IPS-NIHi7 (cell line): Measurements from ENCODE around the gene ENTPD7.
"Not testable (repeated sequence)": the region's sequence is repeated elsewhere in the genome, so short reads cannot be mapped to it uniquely, and the experiment has no call there.

Source experiments
- DNase-seq: peaks from one replicate; pipeline ENCODE4 v3.0.0; 2012; ENCODE audit warnings: mixed read lengths; ENCODE audit errors: extremely low spot score

The ENTPD7 gene

GRCh38 chr10:99689461-99689860 is 30.2 kb downstream of the ENTPD7 start:
- no peak for DNase-seq

GRCh38 chr10:99693933-99694583 is 34.7 kb downstream of the ENTPD7 start:
- DNase-seq = no peak

- no peak for DNase-seq
Observed at GRCh38 chr10:99695761-99696160, 36.5 kb downstream of the ENTPD7 start.

GRCh38 chr10:99698504-99699080 is 39.3 kb downstream of the ENTPD7 start:
- peak; percentile 14 for DNase-seq

GRCh38 chr10:99700649-99701048 is 41.3 kb downstream of the ENTPD7 start:
- no peak for DNase-seq

GRCh38 chr10:99708428-99709012 is 49.2 kb downstream of the ENTPD7 start:
- no peak for DNase-seq

GRCh38 chr10:99709480-99710229 is 50.3 kb downstream of the ENTPD7 start:
- peak; percentile 25 for DNase-seq

- DNase-seq = peak; percentile 35
Observed at GRCh38 chr10:99711129-99711719, 51.9 kb downstream of the ENTPD7 start.

GRCh38 chr10:99714446-99714845 is 55.1 kb downstream of the ENTPD7 start:
- no peak for DNase-seq

- no peak for DNase-seq
Observed at GRCh38 chr10:99720387-99720786, 61.1 kb downstream of the ENTPD7 start.

- no peak for DNase-seq
Observed at GRCh38 chr10:99730026-99730425, 70.7 kb downstream of the ENTPD7 start.

GRCh38 chr10:99731306-99732032 is 72.2 kb downstream of the ENTPD7 start:
- DNase-seq = no peak

GRCh38 chr10:99732033-99732842 is 72.9 kb downstream of the ENTPD7 start, which contains the start of the genes COX15 and CUTC:
TSS of gene COX15 (minus strand) at chr10:99732127. CDS start at chr10:99732049, 78 bp downstream.
TSS of gene CUTC (plus strand) at chr10:99732234. CDS start at chr10:99732349, 115 bp downstream.
- DNase-seq = peak; percentile 98

- DNase-seq = no peak
Observed at GRCh38 chr10:99733366-99733765, 74.1 kb downstream of the ENTPD7 start.

GRCh38 chr10:99734111-99734510 is 74.8 kb downstream of the ENTPD7 start:
- not testable (repeated sequence) for DNase-seq

GRCh38 chr10:99740260-99740659 is 81.0 kb downstream of the ENTPD7 start:
- no peak for DNase-seq

GRCh38 chr10:99740933-99741559 is 81.7 kb downstream of the ENTPD7 start:
- no peak for DNase-seq

GRCh38 chr10:99742254-99742653 is 82.9 kb downstream of the ENTPD7 start:
- no peak for DNase-seq

- DNase-seq = no peak
Observed at GRCh38 chr10:99742701-99743100, 83.4 kb downstream of the ENTPD7 start.

- DNase-seq = no peak
Observed at GRCh38 chr10:99743841-99744240, 84.5 kb downstream of the ENTPD7 start.
